ENCODE data around the gene PKD2.
"Not testable (repeated sequence)": the region's sequence is repeated elsewhere in the genome, so short reads cannot be mapped to it uniquely, and the experiment has no call there.

The PKD2 gene

DNA sequence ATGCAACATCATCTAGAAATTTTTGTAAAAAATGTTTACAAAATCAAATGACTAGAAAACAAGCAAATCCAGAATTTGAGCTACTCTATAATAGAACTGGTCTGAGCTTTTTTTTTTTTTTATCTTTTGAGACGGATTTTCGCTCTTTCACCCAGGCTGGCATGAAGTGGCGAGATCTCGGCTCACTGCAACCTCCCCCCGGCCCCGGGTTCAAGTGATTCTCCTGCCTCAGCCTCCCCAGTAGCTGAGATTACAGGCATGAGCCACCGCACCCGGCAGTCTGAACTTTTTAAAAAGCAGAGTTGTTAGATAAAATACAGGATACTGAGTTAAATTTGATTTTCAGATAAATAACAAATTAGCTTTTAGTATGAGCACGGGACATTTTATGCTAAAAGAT, 20.9 kb upstream of the PKD2 start:
- no peak for DNase-seq (ENCODE audit: low read depth, low spot score)

DNA sequence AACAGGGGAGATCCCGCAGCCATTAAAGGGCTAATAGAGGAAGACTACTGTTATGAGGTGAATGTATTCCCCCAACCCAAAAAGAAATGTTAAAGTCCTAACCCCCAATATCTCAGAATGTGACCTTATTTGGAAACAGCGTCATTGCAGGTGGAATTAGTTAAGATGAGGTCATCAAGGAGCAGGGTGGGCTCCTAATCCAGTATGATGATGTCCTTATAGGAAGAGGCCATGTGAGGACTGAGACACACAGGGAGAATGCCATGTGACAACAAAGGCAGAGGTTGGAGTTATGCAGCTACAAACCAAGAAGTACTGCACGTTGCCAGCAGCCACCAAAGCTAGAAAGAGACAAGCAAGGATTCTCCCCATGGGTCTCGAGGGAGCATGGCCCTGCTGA, 17.7 kb upstream of the PKD2 start:
- DNase-seq (ENCODE audit: low read depth, low spot score) = no peak

DNA sequence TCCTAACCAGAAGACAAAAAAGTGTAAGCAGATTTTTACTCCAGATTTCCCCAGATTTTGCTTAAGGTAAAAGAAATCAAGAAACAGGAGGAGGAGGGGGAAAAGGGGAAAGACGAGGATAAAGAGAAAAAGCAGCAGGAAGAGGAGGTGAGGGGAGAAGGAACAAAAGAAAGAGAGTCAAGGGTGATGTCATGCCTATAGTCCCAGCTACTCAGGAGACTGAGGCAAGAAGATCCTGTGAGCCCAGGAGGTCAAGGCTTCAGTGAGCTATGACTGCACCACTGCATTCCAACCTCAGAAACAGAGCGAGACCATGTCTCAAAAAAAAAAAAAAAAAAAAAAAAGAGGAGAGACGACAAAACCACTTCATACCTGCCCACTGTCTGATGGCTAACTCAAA, 12.0 kb upstream of the PKD2 start:
- no peak for DNase-seq (ENCODE audit: low read depth, low spot score)

DNA sequence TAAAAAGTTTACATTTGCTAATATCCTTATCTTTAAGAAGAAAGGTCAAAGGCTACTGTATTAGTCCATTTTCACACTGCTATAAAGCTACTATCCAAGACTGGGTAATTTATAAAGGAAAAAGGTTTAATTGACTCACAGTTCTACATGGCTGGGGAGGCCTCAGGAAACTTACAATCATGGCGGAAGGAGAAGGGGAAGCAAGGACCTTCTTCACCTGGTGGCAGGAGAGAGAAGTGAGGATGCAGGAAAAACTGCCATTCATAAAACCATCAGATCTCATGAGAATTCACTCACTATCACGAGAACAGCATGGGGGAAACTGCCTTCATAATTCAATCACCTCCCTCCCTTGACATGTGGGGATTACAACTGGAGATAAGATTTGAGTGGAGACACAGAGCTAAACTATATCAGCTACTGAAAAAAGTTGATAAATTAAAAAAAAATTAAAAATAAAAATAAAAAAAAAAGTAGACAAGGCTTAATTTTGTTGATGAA, 8.2 kb upstream of the PKD2 start:
- DNase-seq (ENCODE audit: low read depth, low spot score) = not testable (repeated sequence)

GRCh38 chr4:88001871-88002270, 5.6 kb upstream of the PKD2 start:
- DNase-seq (ENCODE audit: low read depth, low spot score) = no peak

DNA sequence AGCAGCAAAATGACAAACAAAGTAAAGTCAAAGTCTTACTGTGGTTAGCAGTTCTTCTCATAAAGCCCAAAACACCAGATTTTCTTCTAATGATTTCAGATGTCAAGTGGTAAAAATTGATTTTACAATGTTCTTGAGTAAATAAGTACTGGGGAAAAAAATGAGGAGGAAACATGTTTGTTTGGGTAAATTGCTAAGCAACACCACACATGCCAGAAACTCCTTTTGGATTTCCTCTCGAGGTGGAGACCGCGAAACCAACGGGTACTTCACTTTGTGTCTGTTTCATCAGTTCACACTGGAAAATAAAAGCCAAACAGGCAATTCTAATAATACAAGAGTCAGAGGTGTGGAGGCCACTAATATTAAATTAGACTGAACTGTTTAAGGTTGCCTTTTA, 4.6 kb upstream of the PKD2 start:
- DNase-seq (ENCODE audit: low read depth, low spot score) = no peak

DNA sequence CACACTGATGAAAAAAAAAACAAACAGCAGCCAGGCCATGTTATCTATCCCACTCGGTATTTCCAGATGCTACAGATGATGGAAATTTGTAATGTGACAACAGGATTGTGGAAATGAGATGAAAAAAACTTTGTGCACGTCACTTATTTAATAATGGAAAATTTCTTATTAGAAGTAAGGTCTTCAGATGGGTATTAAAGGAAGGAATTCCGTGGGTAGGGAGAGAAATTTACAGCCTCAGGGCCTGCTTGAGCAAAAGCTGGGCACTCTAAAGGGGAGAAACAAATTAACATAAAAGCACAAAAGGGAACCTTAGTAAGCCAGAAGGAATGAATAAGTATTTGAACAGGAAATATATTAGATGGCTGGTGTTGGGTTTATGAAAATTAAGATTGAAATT, 4.2 kb upstream of the PKD2 start:
- DNase-seq (ENCODE audit: low read depth, low spot score) = no peak

DNA sequence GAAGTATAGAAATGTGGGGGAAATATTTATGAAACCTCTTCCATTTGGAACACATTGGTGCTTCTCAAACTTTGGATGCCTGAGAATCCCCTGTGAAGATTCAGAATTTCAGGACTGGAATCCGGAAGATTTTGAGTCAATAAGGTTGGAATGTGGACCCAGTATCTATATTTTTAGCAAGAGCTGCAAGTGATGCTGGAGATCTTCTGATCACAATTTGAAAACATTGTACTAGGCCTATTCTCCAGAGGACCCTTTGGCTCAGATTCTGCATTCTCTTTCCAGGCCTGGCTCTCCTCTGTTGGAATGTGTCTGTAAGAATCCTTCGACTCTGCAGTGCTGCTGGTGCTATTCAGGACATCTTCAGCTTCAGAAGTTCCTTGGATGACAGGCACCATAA, 2.4 kb upstream of the PKD2 start:
- DNase-seq (ENCODE audit: low read depth, low spot score) = no peak

GRCh38 chr4:88005946-88006345, 1.5 kb upstream of the PKD2 start:
- no peak for DNase-seq (ENCODE audit: low read depth, low spot score)

DNA sequence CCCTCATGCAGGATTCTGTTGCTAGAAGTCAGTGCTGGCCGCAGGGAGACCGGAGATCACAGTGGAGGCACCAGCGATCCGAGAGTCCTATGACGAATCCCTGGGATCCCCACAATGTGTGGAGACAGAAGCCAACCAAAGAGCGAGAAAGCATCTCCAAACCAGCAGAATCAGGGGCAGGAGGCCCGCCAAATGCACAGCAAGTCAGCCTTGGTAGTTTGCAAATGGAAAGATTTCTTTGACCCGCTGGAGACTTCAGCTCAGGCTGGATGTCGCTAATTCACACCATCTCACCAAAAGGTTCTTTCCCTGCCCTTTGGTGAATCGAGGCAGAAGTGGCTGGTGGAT, 505 bp upstream of the PKD2 start:
- no peak for DNase-seq (ENCODE audit: low read depth, low spot score)

DNA sequence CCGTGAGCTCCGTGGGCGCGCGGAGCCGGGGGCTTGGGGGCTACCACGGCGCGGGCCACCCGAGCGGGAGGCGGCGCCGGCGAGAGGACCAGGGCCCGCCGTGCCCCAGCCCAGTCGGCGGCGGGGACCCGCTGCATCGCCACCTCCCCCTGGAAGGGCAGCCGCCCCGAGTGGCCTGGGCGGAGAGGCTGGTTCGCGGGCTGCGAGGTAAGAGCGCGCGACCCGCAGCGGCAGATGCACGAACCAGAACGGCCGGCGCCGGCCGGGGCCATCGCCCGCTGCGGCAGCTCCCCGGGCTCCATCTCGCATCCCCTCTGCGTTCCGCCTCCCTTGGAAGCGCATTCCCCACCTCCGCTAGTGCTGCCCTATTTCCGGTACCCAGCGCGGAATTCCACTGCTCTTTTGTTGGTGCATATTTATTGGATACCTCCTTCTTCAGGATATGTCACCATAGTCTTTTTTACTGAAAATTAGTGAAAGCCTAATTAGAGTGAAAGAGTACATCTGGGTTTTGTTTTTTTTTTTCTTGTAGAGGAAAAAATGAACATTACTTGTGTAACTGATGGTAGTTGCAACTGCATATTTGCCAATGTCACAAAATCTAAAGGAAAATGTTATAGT, 797 bp downstream of the PKD2 start:
- DNase-seq (ENCODE audit: low read depth, low spot score) = no peak

DNA sequence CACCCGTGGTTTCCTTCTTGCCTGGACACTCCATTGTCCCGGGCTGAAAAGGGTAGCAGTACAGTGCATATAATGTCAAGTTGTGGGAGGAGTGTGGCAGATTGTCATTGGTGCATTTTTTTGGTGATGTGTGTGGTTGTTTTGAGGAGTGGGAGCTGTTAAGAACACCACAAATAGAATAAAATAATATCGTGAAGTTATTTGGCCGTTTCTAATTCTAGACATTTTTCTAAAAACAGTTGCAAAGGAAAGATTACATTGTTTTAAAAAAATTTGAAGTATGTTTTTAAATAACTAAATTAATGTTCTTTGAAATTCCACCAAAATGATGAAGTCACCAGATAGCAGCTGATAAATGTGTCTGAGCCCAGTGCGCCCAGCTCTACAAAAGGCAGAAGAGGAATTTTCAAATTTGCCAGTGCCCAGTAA, 1.3 kb downstream of the PKD2 start:
- DNase-seq (ENCODE audit: low read depth, low spot score) = no peak

- no peak for DNase-seq (ENCODE audit: low read depth, low spot score)
Observed at GRCh38 chr4:88009871-88010270, 2.4 kb downstream of the PKD2 start.

GRCh38 chr4:88010966-88011365, 3.5 kb downstream of the PKD2 start:
- DNase-seq (ENCODE audit: low read depth, low spot score) = no peak

GRCh38 chr4:88012647-88013046, 5.2 kb downstream of the PKD2 start:
- DNase-seq (ENCODE audit: low read depth, low spot score) = no peak

DNA sequence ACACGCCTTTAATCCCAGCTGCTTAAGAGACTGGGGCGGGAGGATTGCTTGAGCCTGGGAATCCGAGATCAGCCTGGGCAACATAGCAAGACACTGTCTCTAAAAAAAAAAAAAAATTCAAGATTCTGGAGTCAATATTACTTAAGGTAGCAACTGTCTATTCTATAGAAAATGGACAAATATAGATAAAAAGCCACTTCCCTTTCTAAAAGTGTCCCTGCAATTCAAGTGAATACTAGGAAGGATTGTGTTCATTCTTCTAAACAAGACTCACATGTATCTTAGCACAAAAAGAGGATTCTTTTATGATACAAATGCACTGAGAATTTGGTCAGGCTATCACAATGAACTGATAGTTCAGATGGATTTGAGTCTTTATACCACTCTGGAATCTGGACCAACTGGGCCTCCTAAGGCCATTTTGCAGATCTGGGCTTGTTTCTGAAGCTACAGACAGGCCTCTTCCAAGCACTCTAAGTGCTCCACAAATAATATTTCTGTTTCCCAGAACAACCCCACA, 7.0 kb downstream of the PKD2 start:
- no peak for DNase-seq (ENCODE audit: low read depth, low spot score)

DNA sequence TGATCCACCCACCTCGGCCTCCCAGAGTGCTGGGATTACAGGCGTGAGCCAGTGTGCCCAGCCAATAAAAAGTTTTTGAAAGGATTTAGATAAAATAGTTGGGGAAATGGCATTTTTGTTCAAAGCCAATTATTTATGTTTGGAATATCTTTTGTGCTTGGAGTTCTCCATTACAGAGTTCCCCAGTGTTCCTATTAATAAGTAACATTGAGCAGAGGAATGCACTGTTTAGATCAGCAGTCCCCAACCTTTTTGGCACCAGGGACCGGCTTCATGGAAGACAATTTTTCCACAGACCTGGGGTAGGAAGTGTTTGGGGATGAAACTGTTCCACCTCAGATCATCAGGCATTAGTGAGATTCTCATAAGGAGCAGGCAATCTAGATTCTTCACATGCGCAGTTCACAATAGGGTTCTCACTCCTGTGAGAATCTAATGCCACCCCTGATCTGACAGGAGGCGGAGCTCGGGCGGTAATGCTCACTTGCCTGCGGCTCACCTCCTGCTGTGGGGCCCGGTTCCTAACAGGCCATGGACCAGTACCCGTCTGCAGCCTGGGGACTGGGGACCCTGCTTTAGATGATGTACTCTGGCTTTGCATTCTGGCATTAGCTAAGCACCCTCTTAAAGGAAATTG, 8.3 kb downstream of the PKD2 start:
- no peak for DNase-seq (ENCODE audit: low read depth, low spot score)

DNA sequence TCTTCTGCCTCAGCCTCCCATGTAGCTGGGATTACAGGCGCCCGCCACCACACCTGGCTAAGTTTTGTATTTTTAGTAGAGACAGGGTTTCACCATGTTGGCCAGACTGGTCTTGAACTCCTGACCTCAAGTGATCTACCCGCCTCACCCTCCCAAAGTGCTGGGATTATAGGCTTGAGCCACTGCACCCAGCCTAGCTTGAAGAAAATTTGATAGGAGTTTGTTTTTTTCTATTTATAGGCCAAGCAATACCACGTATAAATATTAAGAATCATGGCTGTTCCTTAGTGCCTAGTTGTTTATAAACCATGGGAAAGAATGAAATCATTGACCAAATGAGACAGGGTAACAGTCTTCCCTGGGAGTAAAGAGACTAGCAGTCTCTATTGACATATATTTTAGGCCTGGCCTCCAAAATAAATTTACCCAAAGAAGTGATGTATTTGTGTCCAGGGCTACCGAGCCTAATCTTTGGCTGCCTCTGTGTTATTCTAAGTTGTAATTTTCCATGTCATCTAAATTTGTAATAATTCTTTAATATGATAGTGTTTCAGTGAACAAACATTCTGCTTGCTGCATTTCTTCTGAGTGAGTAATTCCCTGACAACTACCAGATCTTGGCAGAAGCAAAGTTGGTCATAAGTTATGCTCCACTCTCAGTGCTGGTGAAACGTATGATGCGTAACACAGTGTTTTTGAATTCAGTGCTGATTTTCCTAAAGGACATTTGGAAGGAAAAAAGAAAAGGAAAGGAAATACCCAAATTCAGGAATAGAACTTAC, 10.3 kb downstream of the PKD2 start:
- no peak for DNase-seq (ENCODE audit: low read depth, low spot score)

GRCh38 chr4:88018466-88018865, 11.0 kb downstream of the PKD2 start:
- DNase-seq (ENCODE audit: low read depth, low spot score) = no peak

- no peak for DNase-seq (ENCODE audit: low read depth, low spot score)
Observed at GRCh38 chr4:88021824-88022223, 14.4 kb downstream of the PKD2 start.

DNA sequence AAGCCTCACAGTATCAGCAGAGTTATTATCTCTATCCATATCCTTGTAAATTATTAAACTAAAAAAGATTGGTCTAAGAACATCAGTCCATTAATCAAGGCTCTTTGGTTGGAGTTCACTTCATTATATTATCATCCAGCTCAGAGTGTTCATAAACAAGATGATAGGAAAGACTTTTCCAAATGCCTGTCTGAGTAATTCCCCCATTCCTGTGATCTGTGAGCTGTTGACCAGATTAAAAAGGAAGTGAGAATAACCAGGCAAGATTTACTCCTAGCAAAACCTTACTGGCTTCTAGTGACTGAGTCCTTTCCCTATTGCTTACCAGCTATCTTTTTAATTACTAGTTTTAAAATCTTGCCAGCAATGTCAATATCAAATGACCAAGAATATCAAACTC, 14.9 kb downstream of the PKD2 start:
- DNase-seq (ENCODE audit: low read depth, low spot score) = no peak

DNA sequence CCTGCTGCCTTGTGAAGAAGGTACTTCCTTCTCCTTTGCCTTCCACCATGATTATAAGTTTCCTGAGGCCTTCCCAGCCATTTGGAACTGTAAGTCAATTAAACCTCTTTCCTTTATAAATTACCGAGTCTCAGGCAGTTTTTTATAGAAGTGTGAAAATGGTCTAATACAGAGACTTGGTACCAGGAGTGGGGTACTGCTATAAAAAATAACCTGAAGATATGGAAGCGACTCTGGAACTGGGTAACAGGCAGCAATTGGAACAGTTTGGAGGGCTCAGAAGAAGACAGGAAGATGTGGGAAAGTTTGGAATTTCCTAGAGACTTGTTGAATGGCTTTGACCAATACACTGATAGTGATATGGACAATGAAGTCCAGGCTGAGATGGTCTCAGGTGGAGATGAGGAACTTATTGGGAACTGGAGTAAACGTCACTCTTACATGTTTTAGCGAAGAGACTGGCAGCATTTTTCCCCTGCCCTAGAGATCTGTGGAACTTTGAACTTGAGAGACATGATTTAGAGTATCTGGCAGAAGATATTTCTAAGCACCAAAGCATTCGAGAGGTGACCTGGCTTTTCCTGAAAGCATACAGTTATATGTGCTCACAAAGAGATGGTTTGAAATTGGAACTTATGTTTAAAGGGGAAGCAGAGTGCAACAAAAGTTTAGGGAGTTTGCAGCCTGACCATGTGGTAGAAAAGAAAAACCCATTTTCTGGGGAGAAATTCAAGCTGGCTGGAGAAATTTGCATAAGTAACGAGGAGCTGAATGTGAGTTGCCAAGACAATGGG, 18.6 kb downstream of the PKD2 start:
- DNase-seq (ENCODE audit: low read depth, low spot score) = not testable (repeated sequence)

All from iPS DF 19.7 (cell line).